Stomach (tissue), 9 donors: ENCODE results near the gene ERBB4. TPM values are rescaled to one million over a fixed set of nuclear protein-coding genes. Genes with fewer than 3 reads are reported as not detected.

ENCODE experiments used
- DNase-seq, 2 donors: peaks; one replicate each; pipeline versions ENCODE4 v3.0.0 to v3.0.0-alpha.2; 2013 to 2019
- H3K27ac ChIP-seq, 5 donors: fragments of 200-600 bp in 4 of 5; sonication (generic) in 4 of 5; one replicate each; pipeline ENCODE4 v1.5.1; 2013 to 2019; ENCODE audit warnings: mild to moderate bottlenecking in 1 of 5, moderate library complexity in 1 of 5
- H3K27me3 ChIP-seq, 3 donors: fragments of 200-600 bp; sonication (generic); one replicate each; pipeline ENCODE4 v1.5.1; 2017 to 2019; ENCODE audit warnings: mixed run types in 1 of 3
- H3K36me3 ChIP-seq, 4 donors: fragments of 200-600 bp; sonication (generic); 1 replicate in 3 of 4; 2 replicates in 1 of 4; pipeline ENCODE4 v1.5.1; 2016 to 2019
- H3K4me1 ChIP-seq, 4 donors: fragments of 200-600 bp; sonication (generic); one replicate each; pipeline ENCODE4 v1.5.1; 2016 to 2019
- H3K4me3 ChIP-seq, 4 donors: fragments of 200-600 bp; sonication (generic) in 3 of 4; one replicate each; pipeline ENCODE4 v1.5.1; 2016 to 2019; ENCODE audit warnings: mild to moderate bottlenecking in 1 of 4
- H3K9me3 ChIP-seq, 4 donors: fragments of 200-600 bp; sonication (generic); one replicate each; pipeline ENCODE4 v1.5.1; 2016 to 2019
- CTCF ChIP-seq, 7 experiments: fragments of 450-650 bp in 4 of 7; fragments of 200-600 bp in 3 of 7; sonication (generic) in 3 of 7; IDR thresholded peaks; one replicate each; pipeline ENCODE4 v1.5.1; 2016 to 2019; ENCODE audit warnings: antibody characterized with exemption in 7 of 7, control low read depth in 2 of 7, mild to moderate bottlenecking in 1 of 7
- EP300 ChIP-seq: sonication (generic); formaldehyde crosslinking; IDR thresholded peaks from one replicate; pipeline ENCODE4 v1.6.1; 2017; ENCODE audit warnings: antibody characterized with exemption
- POLR2A ChIP-seq, 4 donors: fragments of 450-650 bp; IDR thresholded peaks; one replicate each; pipeline ENCODE4 v1.6.1; 2016; ENCODE audit warnings: antibody characterized with exemption in 4 of 4, control low read depth in 2 of 4, mild to moderate bottlenecking in 1 of 4, moderate library complexity in 1 of 4
- POLR2AphosphoS5 ChIP-seq, 3 donors: sonication (generic); formaldehyde crosslinking; IDR thresholded peaks; one replicate each; pipeline ENCODE4 v1.6.1; 2016; ENCODE audit warnings: antibody characterized with exemption in 3 of 3
- WGBS, 5 donors: extraction: QIAGEN DNeasy Blood & Tissue Kit in 3 of 5; methylation state at CpG; one replicate each; pipeline versions ENCODE4 v1.1.5 to v1.1.7; 2013 to 2018; 5-methylcytosine and 5-hydroxymethylcytosine counted together
- intact Hi-C: fragments of 100-400 bp; cut with DNase I; formaldehyde crosslinking; loops from one replicate; pipeline ENCODE4 v1.15.1; 2023; ENCODE audit warnings: low total_unique reads
- polyA plus RNA-seq, 3 donors: library from polyadenylated mRNA; stranded (reverse); fragments of 200-250 nt; gene quantifications; one replicate each; pipeline ENCODE4 v1.2.3, GENCODE V29; 2013
- total RNA-seq, 5 donors: library from RNA; depleted of rRNA; stranded (reverse); fragments of >200 nt; gene quantifications; one replicate each; pipeline versions ENCODE4 v1.1.0 to v1.2.3, GENCODE V29; 2014 to 2016
- donor health status: healthy with polysubstance abuse.
- donor health status: Bipolar disorder and iron deficiency.
- donor health status: healthy.

Gene ERBB4
- total and polyA plus RNA-seq, 8 donors: 0.12 to 2.5 (median 0.45) TPM; not detected in 1

GRCh38 chr2:211435331-211435730, 1103.3 kb downstream of the ERBB4 start:
- no peaks in the 10 kb centered on the region for H3K9me3 ChIP-seq
- H3K27me3 ChIP-seq: no peaks in the 10 kb centered on the region
- WGBS, 5 donors: 54 to 71% (median 57%) methylated on average over 9 of the region's 9 CpGs
- TF ChIP-seq POLR2AphosphoS5 (IDR thresholded peaks at IDR 0.05) (no peak), POLR2A (IDR thresholded peaks at IDR 0.05) (no peak), CTCF (IDR thresholded peaks at IDR 0.05) (no peak), EP300 (no peak)
- no peak overlapping the region for H3K27ac ChIP-seq
- intact Hi-C loops: no loop called here
- no peaks in the 10 kb centered on the region for H3K36me3 ChIP-seq
- DNase-seq: no peak
- no peaks in the 10 kb centered on the region for H3K4me1 ChIP-seq
- H3K4me3 ChIP-seq: no peak overlapping the region

- Histone ChIP-seq H3K4me3 (no peak overlapping the region), H3K27ac (no peak overlapping the region), H3K4me1 (no peaks in the 10 kb centered on the region), H3K36me3 (no peaks in the 10 kb centered on the region), H3K27me3 (no peaks in the 10 kb centered on the region), H3K9me3 (no peaks in the 10 kb centered on the region)
- no peak for DNase-seq
- TF ChIP-seq EP300 (no peak), POLR2A (IDR thresholded peaks at IDR 0.05) (no peak)
- intact Hi-C loops: no loop called here
- WGBS, 5 donors: 79 to 89% (median 80%) methylated on average over 3 of the region's 3 CpGs
Observed at GRCh38 chr2:211434773-211435172, 1103.8 kb downstream of the ERBB4 start.

- Histone ChIP-seq H3K4me1 (no peaks in the 10 kb centered on the region), H3K27me3 (no peaks in the 10 kb centered on the region), H3K27ac (no peak overlapping the region), H3K4me3 (no peak overlapping the region), H3K9me3 (no peaks in the 10 kb centered on the region), H3K36me3 (no peaks in the 10 kb centered on the region)
- TF ChIP-seq POLR2AphosphoS5 (IDR thresholded peaks at IDR 0.05) (no peak), EP300 (no peak), POLR2A (IDR thresholded peaks at IDR 0.05) (no peak)
- 78 to 84% (median 80%) methylated on average over 3 of the region's 3 CpGs for WGBS, 5 donors
- intact Hi-C loops: no loop called here
- DNase-seq: no peak
Observed at GRCh38 chr2:211429256-211429920, 1109.2 kb downstream of the ERBB4 start.

GRCh38 chr2:211426240-211426639, 1112.4 kb downstream of the ERBB4 start:
- Histone ChIP-seq H3K27me3 (no peaks in the 10 kb centered on the region), H3K27ac (no peak overlapping the region), H3K4me3 (no peak overlapping the region), H3K36me3 (no peaks in the 10 kb centered on the region), H3K9me3 (no peaks in the 10 kb centered on the region), H3K4me1 (peaks cover 0 to 8% (median 3%) of the 10 kb centered on the region in 4 donors)
- no peak for TF ChIP-seq EP300
- no peak for TF ChIP-seq POLR2A (IDR thresholded peaks at IDR 0.05)
- no peak for TF ChIP-seq POLR2AphosphoS5 (IDR thresholded peaks at IDR 0.05)
- no peak for TF ChIP-seq CTCF (IDR thresholded peaks at IDR 0.05)
- intact Hi-C loops: no loop called here
- no peak for DNase-seq
- 32 to 46% (median 34%) methylated on average over 2 of the region's 2 CpGs for WGBS, 5 donors

- 13 to 30% (median 19%) methylated on average over 2 of the region's 2 CpGs for WGBS, 5 donors
- H3K4me3 ChIP-seq: no peak overlapping the region
- no peaks in the 10 kb centered on the region for H3K9me3 ChIP-seq
- no peaks in the 10 kb centered on the region for H3K36me3 ChIP-seq
- TF ChIP-seq CTCF (IDR thresholded peaks at IDR 0.05) (no peak), EP300 (no peak), POLR2A (IDR thresholded peaks at IDR 0.05) (no peak), POLR2AphosphoS5 (IDR thresholded peaks at IDR 0.05) (no peak)
- DNase-seq: no peak
- H3K27ac ChIP-seq: no peak overlapping the region
- H3K4me1 ChIP-seq: peaks cover 0 to 8% (median 3%) of the 10 kb centered on the region in 4 donors
- no peaks in the 10 kb centered on the region for H3K27me3 ChIP-seq
- intact Hi-C loops: no loop called here
Observed at GRCh38 chr2:211423018-211423417, 1115.6 kb downstream of the ERBB4 start.
